GM18498 (cell line): ENCODE measurements around the gene FAM53C.
"Not testable (repeated sequence)": the region's sequence is repeated elsewhere in the genome, so short reads cannot be mapped to it uniquely, and the experiment has no call there.

ENCODE experiments used
- ATAC-seq: cut with Tn5 transposase; IDR thresholded peaks from one replicate; pipeline ENCODE4 v1.9.1; 2021; ENCODE audit warnings: mild to moderate bottlenecking, moderate library complexity; ENCODE audit not compliant: unreplicated experiment

FAM53C gene

GRCh38 chr5:138337685-138338410, at the start of gene FAM53C:
Gene FAM53C, plus strand, starts transcription at chr5:138338266. Its CDS starts 3,070 bp downstream, at chr5:138341336.
- peak; percentile 84 for ATAC-seq

GRCh38 chr5:138289296-138289695, 48.8 kb upstream of the FAM53C start:
- no peak for ATAC-seq

GRCh38 chr5:138303372-138303771, 34.7 kb upstream of the FAM53C start:
- no peak for ATAC-seq

DNA sequence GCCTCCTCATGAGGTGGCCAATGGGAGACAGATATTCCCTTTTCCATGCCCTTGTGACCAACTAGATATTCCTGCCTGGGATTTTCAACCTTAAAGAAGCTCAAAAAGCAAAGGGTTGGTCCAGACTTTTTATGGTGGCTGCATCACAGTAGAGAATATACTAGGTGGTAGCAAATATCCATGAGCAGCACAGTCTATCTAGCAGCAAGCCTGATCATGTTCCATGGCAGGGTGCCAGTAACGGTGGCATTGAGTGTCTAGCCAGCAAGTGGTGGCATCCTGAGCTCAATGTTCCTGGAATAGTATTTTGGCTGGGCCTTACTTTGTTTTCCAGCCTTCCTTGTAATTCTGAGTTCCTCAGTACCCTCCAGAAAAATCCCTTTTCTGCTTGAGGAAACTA, 32.3 kb upstream of the FAM53C start:
- ATAC-seq: no peak

DNA sequence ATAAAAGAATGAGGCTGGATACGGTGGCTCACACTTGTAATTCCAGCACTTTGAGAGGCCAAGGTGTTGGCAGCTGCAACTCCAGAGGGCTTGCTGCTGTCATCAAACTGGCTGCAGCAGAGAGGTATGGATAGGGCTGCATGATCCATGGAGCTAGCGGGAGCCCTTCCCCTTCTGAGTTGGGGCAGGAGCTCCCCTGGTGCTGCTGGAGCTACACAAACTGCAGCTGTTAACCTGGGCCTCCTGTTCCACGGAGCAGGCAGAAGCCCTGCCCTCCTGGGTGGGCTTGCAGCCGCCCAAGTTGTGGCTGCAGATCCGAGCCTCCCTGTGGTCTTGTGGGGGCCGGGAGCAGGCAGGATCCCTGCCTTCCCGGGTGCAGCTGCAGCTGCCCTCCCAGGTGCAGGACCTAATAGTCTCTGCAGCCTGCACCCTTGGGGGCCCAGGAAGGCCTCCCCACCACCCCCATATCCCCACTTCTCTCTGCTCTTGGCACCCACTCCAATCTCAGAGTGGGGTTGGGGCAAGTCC, 22.3 kb upstream of the FAM53C start:
- no peak for ATAC-seq

- ATAC-seq: no peak
Measured at GRCh38 chr5:138316355-138316754, 21.7 kb upstream of the FAM53C start.

DNA sequence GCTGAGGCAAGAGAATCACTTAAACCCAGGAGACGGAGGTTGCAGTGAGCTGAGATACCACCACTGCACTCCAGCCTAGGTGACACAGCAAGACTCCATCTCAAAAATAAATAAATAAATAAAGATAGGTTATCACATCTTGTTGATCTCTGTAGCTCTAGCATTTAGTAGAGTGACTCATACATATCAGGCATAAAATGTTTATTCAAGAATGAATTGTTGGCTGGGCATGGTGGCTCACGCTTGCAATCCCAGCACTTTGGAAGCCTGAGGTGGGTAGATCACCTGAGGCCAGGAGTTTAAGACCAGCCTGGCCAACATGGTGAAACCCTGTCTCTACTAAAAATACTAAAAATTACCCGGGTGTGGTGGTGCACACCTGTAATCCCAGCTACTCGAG, 19.9 kb upstream of the FAM53C start:
- ATAC-seq: not testable (repeated sequence)

GRCh38 chr5:138330813-138331448, 7.1 kb upstream of the FAM53C start:
- ATAC-seq: no peak

- peak; percentile 100 for ATAC-seq
Measured at GRCh38 chr5:138331449-138332368, 6.4 kb upstream of the FAM53C start, which contains the start of gene CDC25C. Gene CDC25C, minus strand, starts transcription at chr5:138331804. Its CDS starts 624 bp downstream, at chr5:138331180.

- no peak for ATAC-seq
Measured at GRCh38 chr5:138334867-138335447, 3.1 kb upstream of the FAM53C start.

DNA sequence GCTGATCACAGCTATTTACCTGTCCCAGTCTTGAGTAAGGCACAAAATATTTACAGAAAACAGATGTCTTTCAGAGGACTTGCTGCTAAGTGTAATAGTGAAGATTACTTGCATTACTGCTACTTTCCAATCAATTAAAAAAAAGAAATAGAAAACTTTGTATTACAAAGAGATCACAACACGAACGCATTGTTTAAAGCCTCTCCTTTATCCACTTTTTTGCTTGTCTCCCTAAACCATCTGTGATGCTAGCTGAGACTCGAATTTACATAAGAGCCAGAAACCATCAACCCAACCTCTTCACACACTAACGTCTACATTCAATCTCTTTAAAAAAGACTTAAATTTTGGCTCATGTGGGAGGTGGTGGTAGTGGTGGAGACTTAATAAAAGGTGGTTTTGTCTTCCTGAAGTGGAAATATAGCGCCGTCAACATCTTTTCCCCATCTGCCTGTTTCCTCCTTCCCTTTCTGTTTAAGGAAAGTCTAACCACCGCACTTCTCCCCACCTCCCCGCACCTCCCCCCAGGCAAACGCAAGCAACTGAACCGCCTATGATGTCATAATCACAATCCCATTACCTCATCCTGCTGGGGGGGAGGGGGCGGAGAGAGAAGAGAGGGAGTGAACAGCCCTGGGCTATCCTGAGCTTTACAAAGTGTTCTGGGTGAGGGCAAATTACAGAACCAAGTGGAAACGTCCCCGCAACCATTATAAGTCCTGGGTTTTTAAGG, 948 bp upstream of the FAM53C start:
- peak; percentile 24 for ATAC-seq

DNA sequence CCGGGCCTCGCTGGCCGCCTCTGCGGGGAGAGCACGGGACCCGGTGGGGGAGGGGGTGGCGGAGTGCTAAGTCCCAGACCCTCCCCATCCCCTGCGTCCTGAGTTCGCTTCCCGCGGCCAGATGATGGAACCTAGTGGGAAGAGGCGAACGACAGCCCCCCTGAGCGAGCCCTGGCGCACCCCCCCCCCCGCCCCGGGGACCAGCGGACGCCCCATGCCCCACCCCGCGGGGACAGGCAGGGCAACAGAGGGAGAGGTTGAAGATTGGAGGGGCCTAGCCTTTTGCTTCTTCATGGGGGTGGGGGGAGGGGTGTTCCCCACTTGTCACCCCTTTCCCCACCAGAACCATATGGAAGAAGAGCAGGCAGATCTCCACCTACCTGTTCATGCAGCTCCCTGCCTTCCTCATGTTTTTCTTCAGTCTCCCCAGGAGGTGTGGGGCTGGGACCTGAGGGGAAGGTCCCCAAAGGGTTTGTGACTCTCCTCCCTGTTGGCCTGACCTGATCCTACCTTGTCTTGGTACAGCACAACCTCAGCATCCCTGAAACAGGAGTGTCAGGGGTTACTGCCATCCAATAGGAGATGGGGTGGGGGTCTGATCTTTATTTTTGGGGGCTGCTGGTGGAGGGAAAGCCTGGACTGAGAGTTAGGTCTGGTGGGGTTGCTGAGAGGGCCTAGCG, 485 bp downstream of the FAM53C start:
- peak; percentile 3 for ATAC-seq

DNA sequence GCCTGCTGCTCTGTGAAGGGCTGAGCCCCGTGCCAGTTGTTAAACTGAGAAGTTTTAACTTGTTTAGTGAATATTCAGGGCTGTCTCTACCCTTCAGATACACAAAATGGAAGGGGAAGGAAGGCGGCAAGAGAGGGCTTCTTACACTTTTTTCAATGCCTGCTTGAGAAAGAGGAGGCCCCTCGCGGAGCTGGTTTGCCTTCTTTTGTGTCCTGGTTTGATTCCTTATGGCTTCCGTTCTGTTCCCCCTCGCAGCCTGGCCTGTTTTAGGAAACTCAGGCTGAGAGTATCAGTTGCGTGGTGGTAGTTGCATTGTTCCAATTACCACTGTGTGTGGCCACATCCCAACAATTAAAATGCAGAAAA, 1.0 kb downstream of the FAM53C start:
- ATAC-seq: no peak

- ATAC-seq: no peak
Measured at GRCh38 chr5:138339464-138339863, 1.4 kb downstream of the FAM53C start.

GRCh38 chr5:138340008-138340407, 1.9 kb downstream of the FAM53C start:
- ATAC-seq: no peak

DNA sequence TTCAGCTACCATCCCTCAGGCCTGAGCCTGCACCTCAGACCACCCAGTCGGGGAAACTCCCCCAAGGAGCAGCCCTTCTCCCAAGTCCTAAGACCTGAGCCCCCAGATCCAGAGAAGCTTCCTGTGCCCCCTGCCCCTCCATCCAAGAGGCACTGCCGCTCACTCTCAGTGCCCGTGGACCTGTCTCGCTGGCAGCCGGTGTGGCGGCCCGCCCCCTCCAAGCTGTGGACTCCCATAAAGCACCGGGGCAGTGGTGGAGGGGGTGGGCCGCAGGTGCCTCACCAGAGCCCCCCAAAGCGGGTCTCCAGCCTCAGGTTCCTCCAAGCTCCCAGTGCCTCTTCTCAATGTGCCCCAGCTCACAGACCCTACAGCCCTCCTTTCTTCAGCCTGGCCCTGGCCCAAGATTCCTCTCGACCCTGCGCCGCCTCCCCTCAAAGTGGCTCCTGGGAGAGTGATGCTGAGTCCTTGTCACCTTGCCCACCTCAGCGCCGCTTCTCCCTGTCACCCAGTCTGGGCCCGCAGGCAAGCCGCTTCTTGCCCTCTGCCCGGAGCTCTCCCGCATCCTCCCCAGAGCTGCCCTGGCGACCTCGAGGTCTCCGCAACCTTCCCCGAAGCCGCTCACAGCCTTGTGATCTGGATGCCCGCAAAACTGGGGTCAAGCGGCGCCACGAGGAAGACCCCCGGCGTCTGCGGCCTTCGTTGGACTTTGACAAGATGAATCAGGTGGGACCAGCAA, 7.0 kb downstream of the FAM53C start:
- no peak for ATAC-seq

- no peak for ATAC-seq
Measured at GRCh38 chr5:138346889-138347288, 8.8 kb downstream of the FAM53C start.

GRCh38 chr5:138349852-138350562, 11.9 kb downstream of the FAM53C start:
- ATAC-seq: no peak
